Measurements from ENCODE around the gene OSTF1.

OSTF1 gene

DNA sequence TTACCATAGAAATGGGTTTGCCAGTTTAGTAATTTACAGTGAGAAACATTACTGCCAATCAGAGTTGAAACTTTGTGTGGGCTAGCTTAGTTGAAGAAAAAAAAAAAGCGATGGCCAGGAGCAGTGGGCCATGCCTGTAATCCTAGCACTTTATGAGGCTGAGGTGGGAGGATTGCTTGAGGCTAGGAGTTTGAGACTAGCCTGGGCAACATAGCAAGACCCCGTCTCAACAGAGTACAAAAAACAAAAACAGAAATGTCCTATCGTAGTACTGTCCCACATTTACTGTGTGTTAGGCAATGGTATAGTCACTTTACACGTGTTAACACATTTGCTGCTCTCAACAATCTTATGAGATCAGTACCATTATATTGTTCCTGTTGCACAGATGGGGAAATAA, 2.3 kb downstream of the OSTF1 start:
- no peak for DNase-seq (ENCODE audit: insufficient read length, low spot score)
- TF ChIP-seq POLR2AphosphoS5 (IDR thresholded peaks at IDR 0.05; ENCODE audit: low read depth, low read length) (no peak), POLR2A (IDR thresholded peaks at IDR 0.05; ENCODE audit: low read depth, low read length) (no peak), PAX5 (IDR thresholded peaks at IDR 0.05; ENCODE audit: insufficient read depth, low read length, severe bottlenecking) (no peak), POU2F2 (IDR thresholded peaks at IDR 0.05; ENCODE audit: low read depth, low read length) (no peak)
- FAIRE-seq: peak; percentile 35

DNA sequence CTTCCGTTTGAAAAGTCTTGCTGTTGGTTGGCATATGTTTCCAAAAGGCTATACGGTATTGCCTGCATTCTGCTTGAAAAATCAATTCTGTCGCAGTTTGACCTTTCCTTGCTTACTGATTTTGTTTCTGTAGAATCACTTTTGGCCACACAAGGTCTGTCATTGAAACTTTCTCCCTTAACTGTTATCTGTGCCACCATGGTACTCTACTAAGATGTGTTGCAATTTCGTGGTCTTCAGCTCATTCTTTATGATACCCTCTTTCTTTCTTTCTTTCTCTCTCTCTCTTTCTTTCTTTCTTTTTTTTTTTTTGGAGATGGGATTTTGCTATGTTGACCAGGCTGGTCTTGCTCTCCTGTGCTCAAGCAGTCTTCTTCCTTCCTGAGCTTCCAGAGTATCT, 4.5 kb downstream of the OSTF1 start:
- no peak for FAIRE-seq
- DNase-seq (ENCODE audit: insufficient read length, low spot score): no peak
- TF ChIP-seq POU2F2 (IDR thresholded peaks at IDR 0.05; ENCODE audit: low read depth, low read length) (no peak), POLR2AphosphoS5 (IDR thresholded peaks at IDR 0.05; ENCODE audit: low read depth, low read length) (no peak), SPI1 (IDR thresholded peaks at IDR 0.05; ENCODE audit: low read depth, low read length) (no peak), TAF1 (IDR thresholded peaks at IDR 0.05; ENCODE audit: low read depth, low read length) (no peak), PAX5 (IDR thresholded peaks at IDR 0.05; ENCODE audit: insufficient read depth, low read length, severe bottlenecking) (no peak), POLR2A (IDR thresholded peaks at IDR 0.05; ENCODE audit: low read depth, low read length) (no peak)

DNA sequence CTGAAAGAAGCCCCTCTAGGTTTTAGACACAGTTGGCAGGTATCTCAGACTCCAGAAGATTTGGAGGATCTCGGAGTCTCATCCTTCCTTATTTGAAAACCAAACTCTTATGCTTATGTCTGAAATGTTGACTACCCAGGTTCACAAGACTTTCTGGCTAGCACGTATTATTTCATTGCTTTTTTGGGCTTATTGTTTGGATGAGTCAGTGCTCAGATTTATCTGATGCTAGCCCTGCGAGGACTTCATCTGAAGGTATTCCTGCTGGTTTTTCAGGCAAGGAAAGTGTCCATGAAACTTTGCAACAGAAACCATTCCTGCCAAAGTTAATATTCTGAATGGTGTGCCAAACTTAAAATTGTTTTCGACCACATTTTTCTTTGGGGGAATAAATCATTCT, 8.5 kb downstream of the OSTF1 start:
- TF ChIP-seq PAX5 (IDR thresholded peaks at IDR 0.05; ENCODE audit: insufficient read depth, low read length, severe bottlenecking) (no peak), TAF1 (IDR thresholded peaks at IDR 0.05; ENCODE audit: low read depth, low read length) (no peak), POU2F2 (IDR thresholded peaks at IDR 0.05; ENCODE audit: low read depth, low read length) (no peak), POLR2AphosphoS5 (IDR thresholded peaks at IDR 0.05; ENCODE audit: low read depth, low read length) (no peak), POLR2A (IDR thresholded peaks at IDR 0.05; ENCODE audit: low read depth, low read length) (no peak), SPI1 (IDR thresholded peaks at IDR 0.05; ENCODE audit: low read depth, low read length) (no peak)
- no peak for FAIRE-seq
- no peak for DNase-seq (ENCODE audit: insufficient read length, low spot score)

DNA sequence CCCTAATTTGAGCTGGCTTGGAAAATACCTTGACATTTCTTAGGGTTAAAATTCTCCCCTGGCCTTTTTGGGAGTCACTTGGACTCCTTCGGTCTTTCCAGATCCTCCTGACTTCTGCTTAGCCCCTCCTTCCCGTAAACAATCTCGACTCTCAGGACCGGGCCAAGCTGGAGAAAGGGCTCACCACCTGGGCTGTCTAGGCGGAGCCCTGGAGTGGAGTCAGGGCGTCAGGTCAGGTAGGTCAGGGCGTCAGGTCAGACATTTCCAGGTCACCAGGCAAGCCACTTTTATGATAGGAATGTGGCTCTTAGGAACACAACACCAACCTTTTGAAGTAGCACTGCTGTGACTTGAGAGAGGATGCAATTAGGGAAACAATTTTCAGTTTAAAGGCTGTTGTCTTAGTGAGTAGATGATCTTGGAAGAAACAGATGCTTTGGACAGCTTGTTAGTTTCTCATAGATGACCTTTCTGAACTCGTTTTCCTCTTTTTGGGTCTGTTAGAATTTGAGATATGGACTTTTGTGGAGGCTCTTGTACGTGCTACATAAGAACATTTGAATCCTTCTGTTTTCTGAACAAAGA, 12.8 kb downstream of the OSTF1 start:
- DNase-seq (ENCODE audit: insufficient read length, low spot score) (no peak), FAIRE-seq (no peak)
- TF ChIP-seq PAX5 (IDR thresholded peaks at IDR 0.05; ENCODE audit: insufficient read depth, low read length, severe bottlenecking): no peak
- no peak for TF ChIP-seq TAF1 (IDR thresholded peaks at IDR 0.05; ENCODE audit: low read depth, low read length)
- no peak for TF ChIP-seq POLR2AphosphoS5 (IDR thresholded peaks at IDR 0.05; ENCODE audit: low read depth, low read length)
- no peak for TF ChIP-seq SPI1 (IDR thresholded peaks at IDR 0.05; ENCODE audit: low read depth, low read length)
- TF ChIP-seq POLR2A (IDR thresholded peaks at IDR 0.05; ENCODE audit: low read depth, low read length): no peak
- no peak for TF ChIP-seq POU2F2 (IDR thresholded peaks at IDR 0.05; ENCODE audit: low read depth, low read length)

DNA sequence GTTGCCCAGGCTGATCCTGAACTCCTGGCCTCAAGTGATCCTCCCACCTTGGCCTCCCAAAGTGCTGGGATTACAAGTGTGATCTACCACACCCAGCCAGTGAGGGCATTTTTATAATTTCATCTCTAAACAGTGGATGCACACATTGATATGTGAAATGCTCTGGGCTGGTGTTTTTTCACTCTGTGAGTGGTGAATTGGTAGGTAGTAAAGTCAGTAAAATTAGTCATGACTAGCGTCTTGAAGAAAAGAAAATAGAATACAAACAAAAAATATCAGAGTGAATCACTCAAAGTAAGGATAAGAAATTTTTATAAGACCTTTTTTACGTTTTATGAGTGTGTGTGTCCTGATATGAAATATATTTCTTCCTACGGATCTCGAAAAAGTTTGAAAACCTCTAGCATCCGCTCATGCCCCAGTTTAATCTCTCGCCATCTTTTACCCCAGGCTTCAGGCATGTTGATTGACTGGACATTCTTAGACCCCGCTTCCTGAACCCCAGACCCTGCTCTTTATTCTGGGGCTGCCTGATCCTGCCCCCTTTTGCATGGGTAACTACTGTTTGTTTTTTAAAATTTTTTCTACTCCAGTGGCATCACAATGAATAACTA, 14.0 kb downstream of the OSTF1 start:
- DNase-seq (ENCODE audit: insufficient read length, low spot score): no peak
- no peak for FAIRE-seq
- TF ChIP-seq PAX5 (IDR thresholded peaks at IDR 0.05; ENCODE audit: insufficient read depth, low read length, severe bottlenecking) (no peak), POLR2AphosphoS5 (IDR thresholded peaks at IDR 0.05; ENCODE audit: low read depth, low read length) (no peak), TAF1 (IDR thresholded peaks at IDR 0.05; ENCODE audit: low read depth, low read length) (no peak), POU2F2 (IDR thresholded peaks at IDR 0.05; ENCODE audit: low read depth, low read length) (no peak), SPI1 (IDR thresholded peaks at IDR 0.05; ENCODE audit: low read depth, low read length) (no peak), POLR2A (IDR thresholded peaks at IDR 0.05; ENCODE audit: low read depth, low read length) (no peak)

DNA sequence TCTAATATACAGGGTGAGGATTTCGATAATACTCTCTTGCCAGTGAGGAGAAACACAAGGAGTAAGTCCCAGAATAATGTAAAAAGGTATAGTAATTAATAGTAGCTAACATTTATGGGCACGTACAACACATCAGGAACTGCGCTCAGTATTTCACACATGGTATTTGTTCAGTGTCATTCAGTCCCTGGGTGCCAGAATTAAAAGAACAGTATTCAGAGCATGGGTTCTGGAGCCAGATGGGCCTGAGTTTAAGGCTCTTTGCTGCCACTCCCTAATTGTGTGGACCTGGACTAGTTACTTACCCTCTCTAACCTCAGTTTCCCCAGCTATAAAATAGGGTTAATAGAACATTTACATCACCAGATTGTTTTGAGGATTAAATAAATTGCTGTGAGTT, 16.3 kb downstream of the OSTF1 start:
- FAIRE-seq (no peak), DNase-seq (ENCODE audit: insufficient read length, low spot score) (no peak)
- TF ChIP-seq POLR2A (IDR thresholded peaks at IDR 0.05; ENCODE audit: low read depth, low read length) (no peak), SPI1 (IDR thresholded peaks at IDR 0.05; ENCODE audit: low read depth, low read length) (no peak), PAX5 (IDR thresholded peaks at IDR 0.05; ENCODE audit: insufficient read depth, low read length, severe bottlenecking) (no peak), POU2F2 (IDR thresholded peaks at IDR 0.05; ENCODE audit: low read depth, low read length) (no peak), TAF1 (IDR thresholded peaks at IDR 0.05; ENCODE audit: low read depth, low read length) (no peak), POLR2AphosphoS5 (IDR thresholded peaks at IDR 0.05; ENCODE audit: low read depth, low read length) (no peak)

DNA sequence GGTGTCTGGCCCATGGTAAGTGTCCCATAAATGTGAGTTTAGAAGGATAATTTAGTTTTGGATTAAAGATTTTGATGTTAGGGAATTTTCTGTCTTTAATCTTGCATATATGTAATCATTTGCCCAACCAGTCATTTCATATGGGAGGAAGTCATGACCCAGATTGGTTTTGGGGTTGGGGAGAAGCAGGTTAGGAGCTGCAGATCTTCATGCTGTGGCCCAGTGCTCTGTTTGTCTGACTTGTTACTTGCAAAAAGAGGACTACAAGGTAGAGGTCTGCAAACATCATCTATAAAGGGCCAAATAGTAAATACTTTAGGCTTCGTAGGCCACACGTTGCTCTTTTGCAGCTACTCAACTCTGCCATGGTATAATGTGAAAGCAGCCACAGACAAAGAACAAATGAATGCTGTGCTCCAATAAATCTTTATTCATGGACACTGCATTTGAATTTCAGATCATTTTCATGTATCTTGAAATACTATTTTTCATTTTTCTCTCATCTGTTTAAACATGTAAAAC, 16.8 kb downstream of the OSTF1 start:
- TF ChIP-seq SPI1 (IDR thresholded peaks at IDR 0.05; ENCODE audit: low read depth, low read length): no peak
- no peak for TF ChIP-seq POU2F2 (IDR thresholded peaks at IDR 0.05; ENCODE audit: low read depth, low read length)
- TF ChIP-seq POLR2AphosphoS5 (IDR thresholded peaks at IDR 0.05; ENCODE audit: low read depth, low read length): no peak
- FAIRE-seq: no peak
- DNase-seq (ENCODE audit: insufficient read length, low spot score): no peak

DNA sequence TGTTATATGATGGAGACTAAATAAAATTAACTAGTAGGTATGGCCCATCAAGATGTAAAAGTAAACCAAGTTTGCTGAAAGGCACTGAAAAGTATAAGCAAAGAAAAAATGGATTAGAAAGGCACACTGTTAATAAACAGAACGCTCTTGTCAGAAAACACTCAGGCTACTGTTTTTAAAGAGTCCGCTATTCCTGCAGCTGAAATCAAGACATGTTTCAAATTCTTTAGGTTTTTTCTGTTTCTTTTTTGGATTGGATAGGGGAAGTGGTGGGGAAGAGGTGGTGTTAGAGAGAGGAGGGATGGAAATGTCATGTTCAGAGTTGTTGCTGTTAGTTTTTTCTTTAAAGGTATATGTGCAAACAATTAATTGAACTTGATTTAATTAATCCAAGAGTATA, 17.5 kb downstream of the OSTF1 start:
- DNase-seq (ENCODE audit: insufficient read length, low spot score) (no peak), FAIRE-seq (no peak)
- TF ChIP-seq POLR2AphosphoS5 (IDR thresholded peaks at IDR 0.05; ENCODE audit: low read depth, low read length): no peak
- TF ChIP-seq POLR2A (IDR thresholded peaks at IDR 0.05; ENCODE audit: low read depth, low read length): no peak
- TF ChIP-seq TAF1 (IDR thresholded peaks at IDR 0.05; ENCODE audit: low read depth, low read length): no peak
- TF ChIP-seq SPI1 (IDR thresholded peaks at IDR 0.05; ENCODE audit: low read depth, low read length): no peak
- no peak for TF ChIP-seq POU2F2 (IDR thresholded peaks at IDR 0.05; ENCODE audit: low read depth, low read length)
- no peak for TF ChIP-seq PAX5 (IDR thresholded peaks at IDR 0.05; ENCODE audit: insufficient read depth, low read length, severe bottlenecking)

DNA sequence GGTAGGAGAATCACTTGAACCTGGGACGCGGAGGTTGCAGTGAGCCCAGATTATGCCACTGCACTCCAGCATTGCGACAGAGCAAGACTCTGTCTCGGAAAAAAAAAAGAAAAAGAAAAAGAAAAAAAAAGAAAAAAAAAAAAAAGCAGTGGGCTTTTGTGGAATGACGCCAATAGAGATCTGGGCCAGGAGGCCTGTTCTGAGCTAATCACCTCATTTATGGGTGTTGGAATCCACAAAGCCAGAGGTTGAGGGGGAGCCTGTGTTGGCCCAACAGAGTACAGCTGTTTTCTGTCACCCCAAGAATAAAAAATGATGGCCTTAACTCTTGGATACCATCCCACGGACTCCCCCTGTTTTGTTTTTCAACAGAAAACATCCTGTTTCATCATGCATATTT, 18.5 kb downstream of the OSTF1 start:
- TF ChIP-seq POLR2AphosphoS5 (IDR thresholded peaks at IDR 0.05; ENCODE audit: low read depth, low read length) (no peak), POLR2A (IDR thresholded peaks at IDR 0.05; ENCODE audit: low read depth, low read length) (no peak), PAX5 (IDR thresholded peaks at IDR 0.05; ENCODE audit: insufficient read depth, low read length, severe bottlenecking) (no peak), POU2F2 (IDR thresholded peaks at IDR 0.05; ENCODE audit: low read depth, low read length) (no peak), TAF1 (IDR thresholded peaks at IDR 0.05; ENCODE audit: low read depth, low read length) (no peak), SPI1 (IDR thresholded peaks at IDR 0.05; ENCODE audit: low read depth, low read length) (no peak)
- no peak for DNase-seq (ENCODE audit: insufficient read length, low spot score)
- no peak for FAIRE-seq

DNA sequence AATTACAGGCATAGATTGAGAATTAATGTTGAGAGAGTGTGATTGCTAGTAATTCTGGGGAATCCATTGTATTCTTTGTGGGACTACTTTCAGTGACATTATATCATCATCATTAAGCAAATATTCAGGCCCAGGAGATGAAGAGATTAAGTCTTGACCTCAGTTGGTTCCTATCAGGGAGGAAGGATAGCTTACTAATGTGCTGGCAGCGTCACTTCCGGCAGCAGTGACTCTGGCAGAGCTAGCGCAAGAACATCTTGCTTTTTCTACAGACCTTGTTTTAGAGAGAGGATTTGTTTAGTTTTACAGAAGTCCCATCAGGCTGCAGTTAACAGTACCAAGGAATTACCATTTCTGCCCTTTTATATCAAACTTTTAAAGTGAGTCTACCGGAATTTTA, 20.3 kb downstream of the OSTF1 start:
- FAIRE-seq: peak; percentile 43
- DNase-seq (ENCODE audit: insufficient read length, low spot score): no peak
- no peak for TF ChIP-seq POLR2A (IDR thresholded peaks at IDR 0.05; ENCODE audit: low read depth, low read length)
- no peak for TF ChIP-seq TAF1 (IDR thresholded peaks at IDR 0.05; ENCODE audit: low read depth, low read length)
- TF ChIP-seq POU2F2 (IDR thresholded peaks at IDR 0.05; ENCODE audit: low read depth, low read length): no peak
- TF ChIP-seq PAX5 (IDR thresholded peaks at IDR 0.05; ENCODE audit: insufficient read depth, low read length, severe bottlenecking): no peak
- TF ChIP-seq SPI1 (IDR thresholded peaks at IDR 0.05; ENCODE audit: low read depth, low read length): no peak
- no peak for TF ChIP-seq POLR2AphosphoS5 (IDR thresholded peaks at IDR 0.05; ENCODE audit: low read depth, low read length)
